Measurements from ENCODE around the gene FARS2. TPM values are rescaled to one million over a fixed set of nuclear protein-coding genes. Genes with fewer than 3 reads are reported as not detected.
A peak's percentile ranks its signal among the peaks of the same experiment; 100 is the strongest.

FARS2 gene
- total RNA-seq, 2 donors from 2014 or later: 8.2 to 29.0 TPM

DNA sequence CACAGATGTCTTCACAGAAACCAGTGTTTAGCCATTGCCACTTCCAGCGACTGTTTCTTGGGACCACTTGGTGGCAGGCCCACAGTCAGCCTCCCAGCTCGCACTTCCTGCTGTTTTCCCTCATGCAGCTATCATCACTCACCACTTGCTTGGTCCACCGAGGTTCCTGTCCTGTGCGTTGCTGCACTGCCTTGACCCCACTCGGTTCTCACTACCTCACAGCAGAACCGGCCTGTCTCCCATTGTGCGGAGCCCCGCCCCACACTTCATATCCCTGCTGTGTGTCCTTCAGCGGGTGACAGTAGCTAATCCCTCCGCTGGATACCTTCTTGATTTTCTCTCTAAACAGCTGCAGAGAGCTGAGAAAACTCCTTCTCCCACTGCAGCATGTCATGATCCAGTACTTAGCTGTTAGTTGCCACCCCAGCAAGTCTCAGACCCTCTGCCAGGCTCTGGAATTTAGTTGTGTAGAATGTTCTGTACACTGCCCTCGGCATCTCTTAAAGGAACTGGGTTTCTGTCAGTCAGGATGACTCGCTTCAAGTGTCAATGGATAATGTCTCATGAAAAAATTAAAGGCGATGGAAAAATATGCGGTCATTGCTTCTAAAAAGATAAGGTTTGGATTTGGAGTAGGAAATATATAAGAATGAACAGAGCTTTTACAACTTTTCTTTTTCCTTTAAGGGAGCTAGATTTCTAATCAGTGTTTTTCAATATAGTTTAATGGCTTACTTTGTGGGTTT lies 208.0 kb downstream of the FARS2 start:
- DNase-seq (ENCODE audit: low spot score in 2 of 2) (no peak), ATAC-seq (no peak)
- H3K36me3 Mint-ChIP-seq: no peaks in the 10 kb centered on the region
- H3K27ac Mint-ChIP-seq: no peak overlapping the region
- no peaks in the 10 kb centered on the region for H3K9me3 Mint-ChIP-seq

DNA sequence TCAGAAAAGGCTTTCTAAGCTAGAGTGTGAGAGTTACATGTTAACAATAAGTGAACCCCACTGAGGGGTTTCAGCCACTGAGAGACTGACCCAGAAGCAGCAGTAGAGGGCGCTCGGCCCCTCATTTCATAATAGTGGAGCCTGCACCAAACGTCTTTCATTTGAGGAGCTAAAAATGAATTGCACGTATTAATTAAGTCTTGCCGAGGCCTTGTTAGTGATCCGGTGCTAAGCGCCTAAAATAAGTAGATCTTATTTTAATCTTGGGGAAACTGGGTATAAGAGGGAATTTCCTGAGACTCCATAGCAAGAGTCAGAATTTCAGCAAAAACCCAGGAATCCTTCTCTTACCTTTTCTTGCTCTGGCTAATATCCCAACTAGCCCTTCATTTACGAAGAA lies 209.7 kb downstream of the FARS2 start:
- Mint-ChIP-seq H3K36me3 (no peaks in the 10 kb centered on the region), H3K27ac (no peak overlapping the region), H3K9me3 (no peaks in the 10 kb centered on the region)
- DNase-seq (ENCODE audit: low spot score in 2 of 2): peak in 1 of 2 donors; percentile 51
- peak; percentile 59 to 82 for ATAC-seq

DNA sequence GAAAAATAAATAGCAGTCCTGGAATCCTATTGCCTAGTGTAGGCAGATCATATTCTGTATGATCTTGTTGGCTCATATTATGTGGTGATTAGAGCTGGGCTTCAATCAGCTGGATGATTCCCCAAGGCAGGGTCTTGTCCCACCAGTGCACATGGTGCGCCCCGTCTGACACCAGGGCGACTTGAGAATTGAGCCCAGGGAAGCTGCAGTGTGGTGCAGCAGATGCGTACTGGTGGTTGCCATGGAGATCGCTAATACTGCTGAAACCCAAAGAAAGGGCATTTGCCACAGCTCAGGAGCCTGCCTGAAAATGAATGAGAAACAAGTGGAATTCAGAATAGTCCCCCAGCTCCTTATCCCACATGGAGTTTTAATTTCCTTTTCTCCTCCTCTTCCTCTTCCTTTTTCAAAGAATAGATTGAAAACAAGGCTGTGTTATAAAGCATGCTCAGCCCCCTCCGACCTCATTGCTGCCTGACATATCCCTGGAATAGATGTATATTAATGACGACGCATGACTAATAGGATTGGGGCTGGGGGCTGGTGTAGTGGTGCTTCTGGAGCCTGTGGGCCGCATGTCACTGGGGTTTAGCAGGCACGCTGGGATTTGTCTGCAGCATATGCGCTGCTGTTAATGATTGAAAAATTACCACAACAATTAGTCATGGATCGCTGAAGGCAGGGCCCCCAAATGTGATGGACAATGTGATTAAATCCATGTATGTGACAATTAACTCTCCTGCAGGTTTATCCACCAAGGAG lies 210.5 kb downstream of the FARS2 start:
- Mint-ChIP-seq H3K36me3 (no peaks in the 10 kb centered on the region), H3K27ac (no peak overlapping the region), H3K9me3 (no peaks in the 10 kb centered on the region)
- DNase-seq (ENCODE audit: low spot score in 2 of 2) (no peak), ATAC-seq (no peak)

DNA sequence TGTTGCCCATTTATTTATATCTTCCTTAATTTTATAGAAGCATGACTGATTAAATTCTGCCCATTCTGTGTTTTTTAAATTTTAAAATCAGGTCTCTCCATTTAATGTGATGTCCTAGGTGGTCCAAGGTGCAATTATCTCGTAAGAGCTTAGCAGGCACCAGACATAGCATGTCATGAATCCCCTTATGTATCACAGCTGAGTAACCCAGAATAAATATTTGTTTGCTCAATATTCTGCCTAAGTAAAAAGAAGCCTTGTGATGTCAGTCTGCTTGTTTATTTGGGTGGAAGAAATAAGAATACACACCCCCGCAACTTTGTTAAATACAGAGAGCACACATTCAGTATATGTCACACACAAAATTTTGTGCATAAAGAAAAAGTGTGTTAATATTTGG lies 211.3 kb downstream of the FARS2 start:
- DNase-seq (ENCODE audit: low spot score in 2 of 2): no peak

DNA sequence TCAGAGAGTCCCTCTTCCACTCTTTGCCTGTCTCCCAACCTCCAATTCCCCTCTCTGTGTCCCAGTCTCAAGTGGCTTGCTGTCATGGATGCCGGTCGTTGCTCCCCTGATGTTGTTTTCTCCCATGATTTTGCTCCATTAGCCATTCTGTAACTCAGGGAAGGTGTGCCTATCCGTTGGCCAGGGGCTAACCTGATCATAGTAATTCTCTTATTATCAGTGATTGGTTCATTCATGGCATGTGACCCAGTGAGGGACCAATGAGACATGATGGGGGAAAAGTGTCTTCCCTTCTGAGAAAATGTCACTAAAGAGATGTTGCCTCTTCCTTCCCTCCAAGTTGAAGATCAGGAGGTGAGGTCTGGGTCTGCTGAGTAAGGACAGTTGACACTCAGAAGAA lies 214.5 kb downstream of the FARS2 start:
- Mint-ChIP-seq H3K9me3 (no peaks in the 10 kb centered on the region), H3K27ac (no peak overlapping the region), H3K36me3 (no peaks in the 10 kb centered on the region)
- ATAC-seq (no peak), DNase-seq (ENCODE audit: low spot score in 2 of 2) (no peak)

More for the DNA sequence above, 211.3 kb downstream of the FARS2 start:
- ATAC-seq: no peak
- Mint-ChIP-seq H3K27ac (no peak overlapping the region), H3K9me3 (no peaks in the 10 kb centered on the region), H3K36me3 (no peaks in the 10 kb centered on the region)

DNA sequence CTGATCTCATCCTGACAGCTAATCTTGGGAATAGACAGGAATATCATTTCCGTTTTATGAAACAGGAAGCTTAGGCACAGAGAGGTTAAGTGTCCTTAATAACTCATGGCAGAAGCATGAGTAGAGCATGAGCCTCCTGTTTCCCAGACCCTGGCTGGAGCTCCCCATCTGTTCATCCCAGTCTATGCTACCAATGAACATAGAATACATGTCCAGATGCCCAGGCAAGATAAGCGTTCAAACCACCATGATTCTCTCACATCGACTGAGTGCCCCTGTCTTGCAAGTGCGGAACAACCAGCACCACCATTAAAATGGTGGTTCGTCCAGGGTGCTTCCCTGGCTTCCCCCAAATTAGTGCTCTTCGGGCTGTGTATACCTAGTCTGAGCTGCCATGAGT lies 217.1 kb downstream of the FARS2 start:
- H3K9me3 Mint-ChIP-seq: no peaks in the 10 kb centered on the region
- ATAC-seq: no peak
- DNase-seq (ENCODE audit: low spot score in 2 of 2): no peak
- no peaks in the 10 kb centered on the region for H3K36me3 Mint-ChIP-seq
- H3K27ac Mint-ChIP-seq: no peak overlapping the region

DNA sequence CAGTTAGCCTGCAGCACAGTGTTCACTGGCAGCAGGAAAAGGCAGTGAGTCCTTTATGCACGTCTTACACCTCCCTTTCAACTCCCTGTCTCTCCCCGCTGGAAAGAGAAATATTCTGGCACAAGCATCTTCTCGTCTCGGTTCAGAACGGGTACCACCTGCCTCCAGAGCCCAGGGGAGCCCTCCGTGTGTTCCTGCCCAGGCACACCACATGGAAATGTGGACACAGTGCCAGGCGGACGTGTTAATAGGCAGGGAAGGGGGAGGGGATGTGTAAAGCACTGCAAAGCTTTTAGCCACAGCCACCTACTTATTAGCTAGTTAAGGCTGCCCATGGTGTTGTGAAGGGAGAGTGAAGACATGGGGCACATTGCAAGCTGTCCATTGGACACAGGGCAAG lies 219.7 kb downstream of the FARS2 start:
- Mint-ChIP-seq H3K36me3 (no peaks in the 10 kb centered on the region), H3K27ac (no peak overlapping the region), H3K9me3 (no peaks in the 10 kb centered on the region)
- DNase-seq (ENCODE audit: low spot score in 2 of 2) (no peak), ATAC-seq (no peak)

DNA sequence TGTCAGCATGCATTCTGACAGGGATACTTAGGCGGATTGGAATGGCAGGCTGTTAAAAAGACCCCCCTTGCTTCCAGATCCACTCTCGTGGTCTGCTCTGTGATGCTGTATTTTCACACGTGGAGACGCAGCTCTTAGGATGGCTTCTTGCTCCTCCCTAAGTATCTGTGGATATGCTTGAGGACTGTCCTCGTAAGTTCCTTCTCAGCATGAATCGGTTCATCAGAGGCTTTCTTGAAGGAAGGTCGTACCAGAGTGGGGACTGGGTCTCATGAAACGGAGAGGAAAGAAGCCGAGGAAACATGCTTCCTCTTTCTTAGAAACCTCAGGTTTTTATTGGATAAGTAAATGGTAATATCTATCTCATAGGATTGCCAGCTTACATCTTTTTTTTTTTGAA lies 220.4 kb downstream of the FARS2 start:
- ATAC-seq (no peak), DNase-seq (ENCODE audit: low spot score in 2 of 2) (no peak)
- Mint-ChIP-seq H3K36me3 (no peaks in the 10 kb centered on the region), H3K27ac (no peak overlapping the region), H3K9me3 (no peaks in the 10 kb centered on the region)

DNA sequence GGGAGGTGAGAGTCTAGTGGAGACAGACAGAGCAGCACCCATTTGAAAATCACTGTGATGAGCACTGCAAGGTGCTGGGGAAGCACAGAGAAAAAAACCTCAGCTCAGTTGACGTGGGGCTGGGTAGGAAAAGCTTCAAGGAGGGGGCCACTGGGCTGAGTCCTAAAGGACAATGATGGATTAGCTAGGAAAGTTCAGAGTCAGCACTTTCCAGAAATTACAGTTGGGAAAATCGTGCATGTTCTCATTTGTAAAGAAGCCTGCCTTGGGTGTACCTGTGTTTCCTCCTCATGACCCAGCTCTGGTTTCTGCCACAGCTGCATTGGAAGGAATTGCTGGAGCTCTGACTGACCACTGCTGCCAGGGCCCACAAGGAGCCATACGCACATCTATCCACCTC lies 221.3 kb downstream of the FARS2 start:
- H3K27ac Mint-ChIP-seq: no peak overlapping the region
- no peaks in the 10 kb centered on the region for H3K36me3 Mint-ChIP-seq
- H3K9me3 Mint-ChIP-seq: no peaks in the 10 kb centered on the region
- no peak for ATAC-seq
- DNase-seq (ENCODE audit: low spot score in 2 of 2): no peak

DNA sequence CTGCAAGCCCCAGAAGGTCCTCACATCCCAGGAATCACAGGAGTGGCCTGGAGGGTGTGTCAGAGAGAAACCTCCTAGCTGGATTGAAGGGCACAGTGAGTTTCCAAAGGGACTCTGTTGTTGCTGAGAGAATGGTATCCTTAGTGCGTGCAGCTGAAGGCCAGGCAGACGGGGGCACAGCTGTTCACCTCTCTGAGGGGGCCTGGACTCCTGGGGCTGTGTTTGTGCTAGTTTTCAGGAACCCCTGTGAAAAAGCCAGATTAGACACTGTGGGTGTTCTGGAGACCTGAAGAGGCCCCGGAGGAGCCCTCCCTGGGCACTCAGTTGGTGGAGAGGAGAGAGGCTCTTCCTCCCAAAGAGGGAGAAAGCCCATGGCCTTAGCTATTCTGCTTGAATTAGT lies 223.4 kb downstream of the FARS2 start:
- Mint-ChIP-seq H3K36me3 (peaks cover 0 to 6% of the 10 kb centered on the region in 2 donors), H3K27ac (no peak overlapping the region), H3K9me3 (peaks cover 0 to 4% of the 10 kb centered on the region in 2 donors)
- ATAC-seq (no peak), DNase-seq (ENCODE audit: low spot score in 2 of 2) (no peak)

DNA sequence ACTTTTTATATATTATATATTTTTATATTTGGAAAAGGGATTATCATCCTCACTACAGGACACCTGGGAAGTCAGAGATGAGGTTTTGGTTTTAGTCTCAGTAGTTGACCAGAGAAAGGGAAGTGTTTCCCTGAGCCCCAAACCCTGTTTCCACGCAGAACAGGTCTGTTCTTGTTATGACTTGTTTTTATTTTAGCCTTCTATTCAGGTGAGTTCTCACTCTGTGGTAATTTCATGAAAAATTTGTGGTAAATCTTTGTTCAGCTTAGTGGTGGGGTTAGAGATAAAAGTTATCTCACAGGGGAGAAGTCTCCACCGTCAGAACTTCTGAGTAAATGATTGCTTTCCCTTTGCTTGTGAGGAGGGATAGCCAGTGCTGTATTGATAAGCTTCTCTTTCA lies 224.9 kb downstream of the FARS2 start:
- no peak for ATAC-seq
- Mint-ChIP-seq H3K27ac (no peak overlapping the region), H3K9me3 (peaks cover 0 to 5% of the 10 kb centered on the region in 2 donors), H3K36me3 (peaks cover 1 to 6% of the 10 kb centered on the region in 2 donors)
- DNase-seq (ENCODE audit: low spot score in 2 of 2): no peak

DNA sequence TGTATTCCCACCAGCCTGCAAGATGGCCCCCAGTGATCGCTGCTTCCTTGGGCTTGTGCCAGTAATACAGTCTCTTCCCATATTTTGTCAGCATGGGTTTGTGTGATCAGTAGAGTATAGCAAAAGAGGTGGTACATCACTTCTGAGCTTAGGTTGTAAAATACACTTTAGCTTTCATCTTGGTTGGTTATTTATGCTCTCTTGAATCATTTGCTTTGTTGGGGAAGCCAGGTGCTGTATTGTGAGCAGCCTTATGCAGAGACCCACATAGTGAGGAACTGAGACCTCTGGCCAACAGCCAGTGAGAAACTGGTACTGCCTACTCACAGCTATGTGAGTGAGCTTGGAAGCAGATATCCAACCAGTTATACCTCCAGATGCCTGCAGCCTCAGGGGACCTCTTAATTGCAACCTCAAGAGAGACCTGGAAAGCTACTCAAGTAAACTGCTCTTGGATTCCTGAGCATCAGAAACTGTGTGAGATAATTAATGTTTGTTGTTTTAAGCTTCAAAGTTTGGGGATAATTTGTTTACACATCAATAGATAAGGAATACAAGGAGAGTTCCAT lies 229.3 kb downstream of the FARS2 start:
- Mint-ChIP-seq H3K36me3 (peaks cover 6 to 14% of the 10 kb centered on the region in 2 donors), H3K9me3 (peaks cover 0 to 5% of the 10 kb centered on the region in 2 donors), H3K27ac (no peak overlapping the region)
- no peak for DNase-seq (ENCODE audit: low spot score in 2 of 2)
- ATAC-seq: no peak

DNA sequence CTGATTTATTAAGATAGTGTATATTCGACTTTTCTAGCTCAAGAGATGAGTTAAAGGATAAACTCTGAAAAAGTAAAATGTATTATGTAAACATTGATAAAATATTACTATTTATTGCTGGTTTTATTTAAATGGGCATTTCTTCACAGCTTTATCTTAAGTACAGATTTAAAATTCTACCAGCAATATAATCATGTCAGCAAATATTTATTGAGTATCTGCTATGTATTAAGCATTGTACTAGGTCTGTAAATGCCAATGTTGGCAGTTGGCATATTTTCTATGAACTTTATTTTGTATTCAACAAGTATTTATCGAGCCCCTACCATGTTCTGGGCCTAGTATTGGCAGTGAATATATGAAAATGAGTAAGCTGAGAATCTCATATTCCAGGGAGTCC lies 231.0 kb downstream of the FARS2 start:
- Mint-ChIP-seq H3K27ac (no peak overlapping the region), H3K36me3 (peaks cover 6 to 14% of the 10 kb centered on the region in 2 donors), H3K9me3 (peaks cover 0 to 5% of the 10 kb centered on the region in 2 donors)
- DNase-seq (ENCODE audit: low spot score in 2 of 2): no peak
- ATAC-seq: no peak

DNA sequence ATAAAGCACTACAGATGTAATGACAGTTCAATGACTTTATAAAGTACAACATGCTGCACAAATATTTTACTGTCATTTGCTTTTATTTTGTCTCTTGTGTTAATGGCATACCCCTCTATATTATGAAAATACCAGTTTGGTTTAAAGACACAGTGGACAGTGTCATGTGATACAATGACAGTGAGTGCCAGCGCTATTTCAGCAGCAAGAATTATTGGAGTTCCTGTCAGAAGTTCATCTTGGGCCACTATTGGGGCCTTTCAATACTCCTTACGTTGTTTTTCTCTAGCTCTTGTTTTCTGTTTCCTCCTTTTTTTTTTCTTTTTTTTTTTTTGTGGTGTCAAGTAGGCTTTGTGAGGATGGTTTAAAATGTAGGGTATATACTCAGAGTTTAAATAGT lies 232.5 kb downstream of the FARS2 start:
- H3K27ac Mint-ChIP-seq: peak overlapping the region in 1 of 2 donors; percentile 60

DNA sequence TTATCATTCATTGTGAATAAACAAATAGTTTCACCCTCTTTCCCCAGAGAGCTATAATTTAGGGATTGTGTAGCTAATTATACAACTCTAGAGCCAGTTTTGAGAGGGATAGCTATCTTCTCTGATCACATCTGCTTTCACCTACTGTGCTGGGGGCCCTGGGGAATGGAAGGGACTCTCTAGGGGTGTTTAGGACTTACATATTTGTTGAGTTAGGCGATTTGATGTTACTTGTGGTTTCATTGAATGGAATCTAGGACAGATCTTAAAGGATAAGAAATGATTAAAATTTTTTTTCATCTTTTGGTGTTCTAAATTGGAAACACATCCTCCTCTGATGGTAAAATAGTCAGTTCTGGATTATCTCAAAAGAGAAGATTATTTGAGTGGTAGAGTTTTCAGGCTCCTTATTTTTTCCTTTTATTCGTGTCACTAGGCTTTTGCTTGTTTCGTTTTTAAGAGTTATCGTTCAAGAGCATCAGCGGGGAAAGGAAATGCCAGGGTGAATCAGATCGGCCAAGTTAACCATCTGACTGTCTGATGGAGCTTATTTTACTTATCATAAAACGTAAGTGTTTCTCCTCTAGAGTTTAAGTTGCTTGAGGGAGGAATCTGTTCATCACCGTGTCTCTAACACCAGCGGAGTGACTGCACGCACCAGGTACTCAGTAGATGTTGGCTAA lies 236.7 kb downstream of the FARS2 start:
- ATAC-seq: peak in 1 of 2 donors; percentile 20

More for the DNA sequence above, 232.5 kb downstream of the FARS2 start:
- ATAC-seq (no peak), DNase-seq (ENCODE audit: low spot score in 2 of 2) (no peak)
- peaks cover 11 to 14% of the 10 kb centered on the region in 2 donors for H3K36me3 Mint-ChIP-seq
- peaks cover 0 to 5% of the 10 kb centered on the region in 2 donors for H3K9me3 Mint-ChIP-seq

DNA sequence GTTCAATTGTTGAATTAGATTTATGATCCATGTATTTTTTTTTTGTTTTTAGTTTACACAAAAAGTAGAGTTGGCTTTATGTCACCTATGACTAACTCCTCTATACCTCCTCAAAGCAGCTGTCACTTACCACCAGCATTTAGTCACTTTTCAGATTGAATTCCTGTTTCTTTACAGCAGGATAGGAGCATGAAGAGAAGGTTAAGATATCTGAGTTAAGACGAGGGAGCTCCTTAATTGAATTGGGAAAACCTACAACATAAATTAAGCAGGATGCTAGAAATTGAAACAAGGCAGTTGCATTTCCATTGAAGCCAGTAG lies 237.2 kb downstream of the FARS2 start:
- no peak for DNase-seq (ENCODE audit: low spot score in 2 of 2)
- H3K9me3 Mint-ChIP-seq: no peaks in the 10 kb centered on the region
- ATAC-seq: peak in 1 of 2 donors; percentile 13
- peak overlapping the region in 1 of 2 donors; percentile 27 for H3K27ac Mint-ChIP-seq
- H3K36me3 Mint-ChIP-seq: peaks cover 6 to 19% of the 10 kb centered on the region in 2 donors

More for the DNA sequence above, 236.7 kb downstream of the FARS2 start:
- Mint-ChIP-seq H3K27ac (peak overlapping the region in 1 of 2 donors; percentile 27), H3K36me3 (peaks cover 6 to 19% of the 10 kb centered on the region in 2 donors), H3K9me3 (no peaks in the 10 kb centered on the region)
- DNase-seq (ENCODE audit: low spot score in 2 of 2): no peak

Data from activated naive CD4-positive, alpha-beta T cell treated with anti-CD3 and anti-CD28 coated beads, Interleukin-2, amount 50 U/mL, for 72 hours (primary cell).